T47D (cell line): ENCODE data around the gene TMEM178A.

ENCODE experiments used
- DNase-seq, 2 experiments: peaks; one replicate each; pipeline versions ENCODE4 v3.0.0 to v3.0.0-alpha.2; 2011 to 2012; ENCODE audit warnings: low read depth in 1 of 2, low spot score in 1 of 2
- JUND ChIP-seq: IDR thresholded peaks from 2 replicates; pipeline ENCODE4 v1.6.1; 2012; ENCODE audit warnings: low read depth
- in situ Hi-C: cut with HindIII; loops from 2 replicates; pipeline ENCODE4 v1.10.0; 2016; ENCODE audit warnings: low sequenced_read_pairs, low pct_unique_long_range_greater_than_20kb

Gene TMEM178A

GRCh38 chr2:39689876-39690275, 24.2 kb downstream of the TMEM178A start:
- no peak for TF ChIP-seq JUND
- no peak for DNase-seq
- in situ Hi-C loops, result no loop called here

GRCh38 chr2:39693245-39693644, 27.5 kb downstream of the TMEM178A start:
- in situ Hi-C loops, result no loop called here
- no peak for DNase-seq
- TF ChIP-seq JUND, result no peak

- TF ChIP-seq JUND, result no peak
- peak in 1 of 2 experiments; percentile 28 for DNase-seq
- in situ Hi-C loops, result no loop called here
These were observed 30.4 kb downstream of the TMEM178A start for GRCh38 chr2:39696101-39696553.

GRCh38 chr2:39696838-39697237, 31.1 kb downstream of the TMEM178A start:
- peak in 1 of 2 experiments; percentile 30 for DNase-seq
- in situ Hi-C loops, result no loop called here
- no peak for TF ChIP-seq JUND

- in situ Hi-C loops, result no loop called here
- TF ChIP-seq JUND, result no peak
- no peak for DNase-seq
These were observed 31.7 kb downstream of the TMEM178A start for GRCh38 chr2:39697454-39697853.

GRCh38 chr2:39701137-39701536, 35.4 kb downstream of the TMEM178A start:
- in situ Hi-C loops, result no loop called here
- no peak for DNase-seq
- no peak for TF ChIP-seq JUND

- in situ Hi-C loops, result no loop called here
- no peak for DNase-seq
These were observed 37.6 kb downstream of the TMEM178A start for GRCh38 chr2:39703181-39703872.

GRCh38 chr2:39704540-39704939, 38.8 kb downstream of the TMEM178A start:
- in situ Hi-C loops, result no loop called here
- no peak for TF ChIP-seq JUND
- DNase-seq, result no peak

More at GRCh38 chr2:39703181-39703872, 37.6 kb downstream of the TMEM178A start:
- no peak for TF ChIP-seq JUND

GRCh38 chr2:39705638-39706037, 39.9 kb downstream of the TMEM178A start:
- in situ Hi-C loops, result no loop called here
- DNase-seq, result no peak
- no peak for TF ChIP-seq JUND

- no peak for TF ChIP-seq JUND
- in situ Hi-C loops, result no loop called here
These were observed 40.6 kb downstream of the TMEM178A start for GRCh38 chr2:39706312-39706711.

GRCh38 chr2:39706945-39707344, 41.2 kb downstream of the TMEM178A start:
- TF ChIP-seq JUND, result no peak
- DNase-seq, result no peak
- in situ Hi-C loops, result no loop called here

More at GRCh38 chr2:39706312-39706711, 40.6 kb downstream of the TMEM178A start:
- DNase-seq, result no peak

- in situ Hi-C loops, result no loop called here
- no peak for TF ChIP-seq JUND
These were observed 42.3 kb downstream of the TMEM178A start for GRCh38 chr2:39708003-39708402.

GRCh38 chr2:39710807-39711206, 45.1 kb downstream of the TMEM178A start:
- in situ Hi-C loops, result no loop called here
- TF ChIP-seq JUND, result no peak
- DNase-seq, result no peak

More at GRCh38 chr2:39708003-39708402, 42.3 kb downstream of the TMEM178A start:
- no peak for DNase-seq

GRCh38 chr2:39712953-39713352, 47.2 kb downstream of the TMEM178A start:
- no peak for TF ChIP-seq JUND
- DNase-seq, result no peak
- in situ Hi-C loops, result no loop called here
